ENCODE data around the gene PCK2. TPM values are rescaled to one million over a fixed set of nuclear protein-coding genes. Genes with fewer than 3 reads are reported as not detected.

Gene PCK2
- total and polyA plus RNA-seq, 2 of the 13 experiments (the other 11 are each of a cell fraction or from before 2014, with no cell fraction given), result 129 to 272 TPM

- H3K4me2 ChIP-seq (ENCODE audit: low read depth, low read length), result peak within 1 kb of the TSS; percentile 100
- peak within 1 kb of the TSS; percentile 66 to 96 (median 85) for H3K4me3 ChIP-seq (replicated peaks in 1 of 3; ENCODE audit: insufficient read depth in 1 of 3, low read depth in 2 of 3, low read length in 3 of 3)
- no peaks in the 10 kb centered on the region for H4K20me1 ChIP-seq (ENCODE audit: insufficient read depth, low read length)
- peaks cover 32 to 37% of the 10 kb centered on the region in 2 experiments for H3K36me3 ChIP-seq (replicated peaks in 1 of 2; ENCODE audit: control insufficient read depth in 1 of 2, insufficient read depth in 2 of 2, low read length in 2 of 2)
- WGBS (ENCODE audit: low lambda C conversion rate), result under 1% methylated on average over 65 of the region's 65 CpGs
- in situ Hi-C loops (cut with HindIII; ENCODE audit: extremely low pct_ligation_motif_present, low pct_unique_long_range_greater_than_20kb), result loop anchor here (25.0 kb wide), 1 partner anchor 1527 kb away; the partner anchor contains the start of genes ABHD4 and DAD1
- no peaks in the 10 kb centered on the region for H3K9me3 ChIP-seq (ENCODE audit: low read length)
- peak; percentile 88 for ATAC-seq
- DNase-seq (ENCODE audit: low spot score), result peak; percentile 100
- intact Hi-C loops (cut with micrococcal nuclease; ENCODE audit: unreplicated experiment), result loop anchor here (1.0 to 10.0 kb wide), 9 partner anchors 11 to 1020 kb away; partner anchors contain the start of genes ACIN1, BCL2L2, C14orf119 and EMC9
- H3K79me2 ChIP-seq (ENCODE audit: insufficient read depth, low read length), result peaks cover 33% of the 10 kb centered on the region
- H3K27ac ChIP-seq (ENCODE audit: extremely low read length, insufficient read depth, low read length), result peak within 1 kb of the TSS; percentile 98
- BruUV-seq (replicated peaks), result no TSS peak
- peak; percentile 98 for FAIRE-seq
- H3K27me3 ChIP-seq (ENCODE audit: control insufficient read depth in 1 of 2, insufficient read depth in 2 of 2, low read length in 2 of 2), result no peaks in the 10 kb centered on the region; a peak in 1 of 5 replicates
- ChIA-PET POLR2A (interaction anchor here (0.7 to 15.5 kb wide), 79 partner anchors 11 to 1348 kb away, joined by 3 to 977 read pairs (median 7); partner anchors contain the start of genes ACIN1, AP1G2, BCL2L2 and C14orf119), CTCF (ENCODE audit: low intra/inter-chr PET ratio, low total read pairs) (interaction anchor here (1.1 to 1.6 kb wide), 2 partner anchors 21 to 47 kb away, joined by 3 read pairs; partner anchors contain the start of genes IRF9 and PSME1)
- H2AFZ ChIP-seq (ENCODE audit: low read length), result no peak within 1 kb of the TSS
- H3K9ac ChIP-seq (ENCODE audit: insufficient read depth, low read depth, low read length), result peak within 1 kb of the TSS; percentile 99
- H3K4me1 ChIP-seq (ENCODE audit: insufficient read depth, low read length), result peaks cover 48% of the 10 kb centered on the region
- peak; percentile 97 for TF ChIP-seq ZNF616 (CRISPR knock-in tag; IDR thresholded peaks at IDR 0.05; ENCODE audit: low read depth)
- no peak for TF ChIP-seq ZNF75D (CRISPR knock-in tag; IDR thresholded peaks at IDR 0.05; ENCODE audit: borderline replicate concordance)
- peak in 1 of 2 experiments; percentile 77; a peak in 2 of 4 replicates for TF ChIP-seq EP300 (IDR thresholded peaks at IDR 0.05; ENCODE audit: low read depth in 2 of 2, low read length in 2 of 2)
- TF ChIP-seq EP300 (CRISPR knock-in tag; IDR thresholded peaks at IDR 0.05; ENCODE audit: borderline replicate concordance), result peak; percentile 82
- peak; percentile 96 for TF ChIP-seq ZBTB1 (CRISPR knock-in tag; IDR thresholded peaks at IDR 0.05; ENCODE audit: borderline replicate concordance)
- no peak for TF ChIP-seq ATF6 (CRISPR knock-in tag; conservative IDR thresholded peaks at IDR 0.05)
- TF ChIP-seq ZNF333 (CRISPR knock-in tag; IDR thresholded peaks at IDR 0.05; ENCODE audit: borderline replicate concordance), result peak; percentile 96; the same call in 1 of the 2 replicates
- TF ChIP-seq MIXL1 (CRISPR knock-in tag; IDR thresholded peaks at IDR 0.05), result peak; percentile 89; the same call in 1 of the 2 replicates
- peak; percentile 83; the same call in 1 of the 2 replicates for TF ChIP-seq CEBPB (IDR thresholded peaks at IDR 0.05; ENCODE audit: borderline replicate concordance, low read depth, low read length)
- TF ChIP-seq ZNF687 (CRISPR knock-in tag; IDR thresholded peaks at IDR 0.05), result peak; percentile 92
- TF ChIP-seq ZNF230 (CRISPR knock-in tag; IDR thresholded peaks at IDR 0.05), result peak; percentile 30; the same call in 1 of the 2 replicates
- peak; percentile 90 for TF ChIP-seq E2F5 (CRISPR knock-in tag; conservative IDR thresholded peaks at IDR 0.05)
- no peak for TF ChIP-seq DDIT3 (CRISPR knock-in tag; IDR thresholded peaks at IDR 0.05)
- TF ChIP-seq ARID2 (CRISPR knock-in tag; IDR thresholded peaks at IDR 0.05; ENCODE audit: borderline replicate concordance), result peak; percentile 99
These were observed 20.7 kb downstream of the PCK2 start, which contains the start of the genes DCAF11 and NRL for GRCh38 chr14:24114532-24115421. DCAF11 (plus strand) TSS chr14:24114777; CDS start chr14:24115595, 818 bp downstream. NRL (minus strand) TSS chr14:24114949; CDS start chr14:24082848, 32,101 bp downstream.
